AG10803 (cell line): ENCODE data around the gene RPS18.

Source experiments
- DNase-seq: peaks from one replicate; pipeline ENCODE4 v3.0.0; 2010; ENCODE audit warnings: low read depth
- H3K4me3 ChIP-seq: 2 replicates; pipeline ENCODE4 v1.5.1; 2011; ENCODE audit warnings: mild to moderate bottlenecking, low read length, control low read depth
- TF ChIP-seq, protein P1 (sequence below): conservative IDR thresholded peaks from 2 replicates; pipeline ENCODE4 v1.5.1; 2011; ENCODE audit warnings: mild to moderate bottlenecking, low read length, control low read depth, inconsistent platforms

Gene RPS18

GRCh38 chr6:33313105-33313708 is 41.3 kb downstream of the RPS18 start:
- TF ChIP-seq, protein P1, sequence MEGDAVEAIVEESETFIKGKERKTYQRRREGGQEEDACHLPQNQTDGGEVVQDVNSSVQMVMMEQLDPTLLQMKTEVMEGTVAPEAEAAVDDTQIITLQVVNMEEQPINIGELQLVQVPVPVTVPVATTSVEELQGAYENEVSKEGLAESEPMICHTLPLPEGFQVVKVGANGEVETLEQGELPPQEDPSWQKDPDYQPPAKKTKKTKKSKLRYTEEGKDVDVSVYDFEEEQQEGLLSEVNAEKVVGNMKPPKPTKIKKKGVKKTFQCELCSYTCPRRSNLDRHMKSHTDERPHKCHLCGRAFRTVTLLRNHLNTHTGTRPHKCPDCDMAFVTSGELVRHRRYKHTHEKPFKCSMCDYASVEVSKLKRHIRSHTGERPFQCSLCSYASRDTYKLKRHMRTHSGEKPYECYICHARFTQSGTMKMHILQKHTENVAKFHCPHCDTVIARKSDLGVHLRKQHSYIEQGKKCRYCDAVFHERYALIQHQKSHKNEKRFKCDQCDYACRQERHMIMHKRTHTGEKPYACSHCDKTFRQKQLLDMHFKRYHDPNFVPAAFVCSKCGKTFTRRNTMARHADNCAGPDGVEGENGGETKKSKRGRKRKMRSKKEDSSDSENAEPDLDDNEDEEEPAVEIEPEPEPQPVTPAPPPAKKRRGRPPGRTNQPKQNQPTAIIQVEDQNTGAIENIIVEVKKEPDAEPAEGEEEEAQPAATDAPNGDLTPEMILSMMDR = no peak
- H3K4me3 ChIP-seq = peak overlapping the region; percentile 94
- no peak for DNase-seq

DNA sequence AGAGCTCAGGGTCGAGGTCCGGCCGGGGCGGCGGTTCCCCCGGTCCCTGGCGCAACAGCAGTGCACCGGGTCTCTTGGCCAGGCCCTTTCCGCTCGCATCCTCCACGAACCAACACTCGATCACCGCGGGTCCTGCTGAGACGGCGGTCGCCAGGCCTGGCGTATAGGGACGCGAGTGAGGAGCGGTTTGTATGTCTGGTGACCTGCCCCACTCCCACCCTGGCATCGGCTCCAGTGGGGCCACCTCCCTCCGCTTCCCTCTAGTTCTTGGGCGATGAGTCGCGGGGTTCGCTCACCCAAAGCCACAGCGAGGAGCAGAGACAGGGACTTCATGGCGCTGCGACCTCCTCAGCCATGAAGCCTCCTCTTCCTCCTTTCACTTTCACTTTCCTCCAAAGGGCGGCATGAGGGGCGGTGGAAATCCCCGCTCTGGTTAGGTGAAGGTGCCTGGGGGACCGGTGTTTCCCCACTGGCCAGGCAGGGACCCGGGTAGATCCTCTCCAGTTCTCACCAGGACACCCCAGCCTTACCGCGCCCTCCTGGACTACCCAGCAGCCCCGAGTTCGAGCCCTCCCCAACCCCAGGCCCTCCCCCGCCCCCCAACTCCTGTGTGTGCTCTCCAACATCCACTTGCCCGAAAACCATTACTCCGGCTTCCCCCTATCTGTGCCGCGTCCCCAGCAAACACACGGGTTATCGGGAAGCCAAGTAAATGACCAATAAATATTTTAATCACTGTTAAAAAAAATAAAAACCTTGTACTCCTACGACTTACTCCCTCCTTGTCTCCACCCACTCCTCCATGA is 42.0 kb downstream of the RPS18 start, which contains the start of gene TAPBP:
Gene TAPBP, minus strand, starts transcription at position 370 of the 806 bp plus-strand sequence. Its CDS starts 37 bp downstream, at position 333.
- TF ChIP-seq, protein P1 = no peak
- peak within 1 kb of the TSS; percentile 94 for H3K4me3 ChIP-seq
- peak; percentile 46 for DNase-seq

GRCh38 chr6:33314515-33314942 is 42.7 kb downstream of the RPS18 start:
- TF ChIP-seq, protein P1 = no peak
- DNase-seq = peak; percentile 74
- peak overlapping the region; percentile 94 for H3K4me3 ChIP-seq

DNA sequence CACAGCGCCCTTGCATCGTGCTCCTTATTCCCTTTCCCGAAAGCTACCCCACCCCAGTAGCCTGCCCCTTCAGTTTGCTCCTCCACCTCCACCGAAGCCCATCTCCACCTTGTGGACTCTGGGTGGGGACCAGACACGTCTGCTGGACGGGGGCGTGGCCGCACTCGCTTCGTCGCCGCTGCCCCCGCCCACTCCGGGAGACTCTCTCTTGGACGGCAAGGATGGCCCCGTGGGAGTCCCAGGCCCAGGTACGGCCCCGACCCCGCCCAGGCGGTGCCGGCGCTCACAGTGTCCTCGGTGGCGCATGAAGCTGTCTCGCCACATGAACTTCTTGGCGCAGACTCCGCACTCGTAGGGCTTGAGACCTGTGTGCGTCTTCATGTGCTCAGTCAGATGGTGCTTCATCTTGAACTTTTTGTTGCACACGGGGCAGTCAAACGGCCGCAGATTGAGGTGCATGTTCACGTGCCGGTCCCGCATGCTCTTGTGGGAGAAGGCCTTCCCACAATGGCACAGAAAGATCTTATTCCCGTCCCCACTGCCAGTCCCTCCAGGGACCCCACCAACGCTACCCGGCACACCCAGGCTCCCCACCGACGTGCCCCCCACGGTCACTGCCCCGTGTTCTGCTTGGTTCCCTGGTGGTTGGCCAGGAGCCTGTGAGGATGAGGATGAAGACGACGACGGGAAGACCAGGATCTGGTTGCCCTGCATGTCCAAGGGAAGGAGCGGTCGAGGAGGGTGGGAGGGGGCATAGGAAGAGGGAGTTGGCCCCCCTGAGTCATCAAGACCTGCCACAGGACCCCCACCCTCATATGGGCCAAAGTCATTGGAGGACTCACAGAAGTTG is 43.3 kb downstream of the RPS18 start:
- H3K4me3 ChIP-seq = peak overlapping the region; percentile 94
- DNase-seq = no peak
- TF ChIP-seq, protein P1 = no peak

- no peak overlapping the region for H3K4me3 ChIP-seq
- TF ChIP-seq, protein P1 = no peak
- DNase-seq = no peak
These were observed 44.1 kb downstream of the RPS18 start for GRCh38 chr6:33315793-33316602.

DNA sequence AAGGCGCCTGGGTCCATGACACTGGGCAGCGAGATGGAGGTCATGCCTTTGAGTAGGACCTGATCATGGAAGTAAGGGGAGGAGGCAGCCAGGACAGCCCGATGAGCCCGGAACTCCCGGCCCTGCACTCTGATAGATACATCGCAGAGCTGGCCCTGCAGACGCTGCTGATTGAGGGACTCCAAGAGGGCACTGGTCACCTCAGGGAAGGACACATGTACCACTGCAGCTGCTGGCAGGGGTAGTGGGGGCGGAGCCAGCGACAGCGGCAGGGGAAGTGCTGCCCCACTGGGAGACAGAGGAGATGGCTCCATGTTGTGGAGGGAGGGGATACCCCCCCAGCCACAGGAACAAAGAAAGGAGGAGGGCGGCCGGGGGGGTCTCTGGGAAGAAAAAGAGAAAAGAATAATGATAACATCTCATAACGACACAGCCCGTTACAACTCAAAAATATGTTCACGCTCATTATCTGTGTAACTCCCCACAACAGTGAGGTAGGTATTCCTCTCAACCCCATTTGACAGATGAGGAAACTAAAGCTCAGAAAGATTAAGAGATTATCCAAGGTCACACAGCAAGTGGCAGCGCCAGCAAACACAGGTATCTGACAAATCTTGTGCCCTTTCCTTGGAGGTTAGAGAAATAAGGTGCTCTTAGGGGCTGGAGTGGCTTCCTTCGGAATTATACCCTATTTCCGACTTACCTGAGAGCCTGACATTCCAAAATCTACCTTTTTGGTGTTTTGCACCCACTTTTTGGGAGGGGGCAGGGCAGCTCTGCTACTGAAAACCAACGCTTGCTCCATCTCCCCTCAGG is 44.9 kb downstream of the RPS18 start:
- DNase-seq = no peak
- TF ChIP-seq, protein P1 = no peak
- H3K4me3 ChIP-seq = peak overlapping the region; percentile 79
